ENCODE data around the gene MADCAM1. TPM values are rescaled to one million over a fixed set of nuclear protein-coding genes. Genes with fewer than 3 reads are reported as not detected.

MADCAM1 gene
- total and polyA plus RNA-seq, 10 of the 15 experiments (the other 5 are each of a cell fraction or from before 2014, with no cell fraction given) = 0.06 to 0.32 (median 0.31) TPM; not detected in 5

DNA sequence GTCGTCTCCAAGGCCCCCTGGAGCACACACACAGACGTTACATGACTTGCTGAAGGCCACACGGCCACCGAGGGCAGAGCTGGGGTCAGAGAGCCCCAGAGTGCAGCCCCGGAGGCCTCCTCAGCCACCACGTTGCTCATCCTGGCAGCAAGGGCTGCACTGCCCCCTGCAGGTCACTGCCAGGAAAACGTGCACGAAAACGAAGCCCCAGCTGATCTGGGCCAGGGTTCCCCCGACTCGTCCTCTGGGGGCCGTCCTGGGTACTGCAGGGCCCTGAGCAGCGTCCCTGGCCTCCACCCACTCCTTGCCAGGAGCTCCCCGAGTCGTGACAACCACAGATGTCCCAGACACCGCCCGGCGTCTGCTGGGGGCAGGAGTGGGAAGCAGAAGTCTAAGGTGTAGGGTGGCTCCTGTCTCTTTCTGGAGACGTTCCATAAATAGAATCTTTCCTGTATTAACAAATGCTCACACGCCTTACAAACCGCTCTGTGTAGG lies 14.4 kb downstream of the MADCAM1 start (continued):
- TF ChIP-seq USF2 (IDR thresholded peaks at IDR 0.05; ENCODE audit: borderline replicate concordance, low read depth, low read length) = no peak
- TF ChIP-seq NBN (IDR thresholded peaks at IDR 0.05) = 0 out of 2 replicates have a peak, but pooled peaks have one; percentile 46
- TF ChIP-seq, protein P1, sequence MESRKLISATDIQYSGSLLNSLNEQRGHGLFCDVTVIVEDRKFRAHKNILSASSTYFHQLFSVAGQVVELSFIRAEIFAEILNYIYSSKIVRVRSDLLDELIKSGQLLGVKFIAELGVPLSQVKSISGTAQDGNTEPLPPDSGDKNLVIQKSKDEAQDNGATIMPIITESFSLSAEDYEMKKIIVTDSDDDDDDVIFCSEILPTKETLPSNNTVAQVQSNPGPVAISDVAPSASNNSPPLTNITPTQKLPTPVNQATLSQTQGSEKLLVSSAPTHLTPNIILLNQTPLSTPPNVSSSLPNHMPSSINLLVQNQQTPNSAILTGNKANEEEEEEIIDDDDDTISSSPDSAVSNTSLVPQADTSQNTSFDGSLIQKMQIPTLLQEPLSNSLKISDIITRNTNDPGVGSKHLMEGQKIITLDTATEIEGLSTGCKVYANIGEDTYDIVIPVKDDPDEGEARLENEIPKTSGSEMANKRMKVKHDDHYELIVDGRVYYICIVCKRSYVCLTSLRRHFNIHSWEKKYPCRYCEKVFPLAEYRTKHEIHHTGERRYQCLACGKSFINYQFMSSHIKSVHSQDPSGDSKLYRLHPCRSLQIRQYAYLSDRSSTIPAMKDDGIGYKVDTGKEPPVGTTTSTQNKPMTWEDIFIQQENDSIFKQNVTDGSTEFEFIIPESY (IDR thresholded peaks at IDR 0.05) = no peak
- no peak for TF ChIP-seq NFYB (IDR thresholded peaks at IDR 0.05; ENCODE audit: insufficient read depth, low read depth, low read length)
- no peak for TF ChIP-seq ATF7 (IDR thresholded peaks at IDR 0.05; ENCODE audit: low read depth)
- TF ChIP-seq, protein P2, sequence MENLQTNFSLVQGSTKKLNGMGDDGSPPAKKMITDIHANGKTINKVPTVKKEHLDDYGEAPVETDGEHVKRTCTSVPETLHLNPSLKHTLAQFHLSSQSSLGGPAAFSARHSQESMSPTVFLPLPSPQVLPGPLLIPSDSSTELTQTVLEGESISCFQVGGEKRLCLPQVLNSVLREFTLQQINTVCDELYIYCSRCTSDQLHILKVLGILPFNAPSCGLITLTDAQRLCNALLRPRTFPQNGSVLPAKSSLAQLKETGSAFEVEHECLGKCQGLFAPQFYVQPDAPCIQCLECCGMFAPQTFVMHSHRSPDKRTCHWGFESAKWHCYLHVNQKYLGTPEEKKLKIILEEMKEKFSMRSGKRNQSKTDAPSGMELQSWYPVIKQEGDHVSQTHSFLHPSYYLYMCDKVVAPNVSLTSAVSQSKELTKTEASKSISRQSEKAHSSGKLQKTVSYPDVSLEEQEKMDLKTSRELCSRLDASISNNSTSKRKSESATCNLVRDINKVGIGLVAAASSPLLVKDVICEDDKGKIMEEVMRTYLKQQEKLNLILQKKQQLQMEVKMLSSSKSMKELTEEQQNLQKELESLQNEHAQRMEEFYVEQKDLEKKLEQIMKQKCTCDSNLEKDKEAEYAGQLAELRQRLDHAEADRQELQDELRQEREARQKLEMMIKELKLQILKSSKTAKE (IDR thresholded peaks at IDR 0.05; ENCODE audit: low read depth, poor library complexity, severe bottlenecking) = no peak
- TF ChIP-seq BMI1 (IDR thresholded peaks at IDR 0.05; ENCODE audit: borderline replicate concordance) = no peak
- TF ChIP-seq EP300 (IDR thresholded peaks at IDR 0.05; ENCODE audit: borderline replicate concordance in 1 of 2, control insufficient read depth in 1 of 2, low read depth in 2 of 2, low read length in 2 of 2) = no peak
- no peak for TF ChIP-seq ZBTB40 (IDR thresholded peaks at IDR 0.05; ENCODE audit: borderline replicate concordance)
- peak; percentile 33; the same call in 1 of the 2 replicates for TF ChIP-seq RUNX3 (IDR thresholded peaks at IDR 0.05; ENCODE audit: low read length)
- no peak for TF ChIP-seq E2F4 (IDR thresholded peaks at IDR 0.05; ENCODE audit: low read depth, low read length)
- TF ChIP-seq ZNF622 (IDR thresholded peaks at IDR 0.05) = no peak
- TF ChIP-seq SREBF1 (IDR thresholded peaks at IDR 0.05; ENCODE audit: low read length) = no peak
- 0 out of 2 replicates have a peak, but pooled peaks have one; percentile 52 for TF ChIP-seq IRF4 (IDR thresholded peaks at IDR 0.05; ENCODE audit: low read depth, low read length)
- peak; percentile 78 for TF ChIP-seq CREB1 (IDR thresholded peaks at IDR 0.05; ENCODE audit: low read depth)
